GM10266 (cell line): ENCODE data around the gene SLC7A8.

Experiments used
- DNase-seq: peaks from one replicate; pipeline ENCODE4 v3.0.0; 2012; ENCODE audit errors: extremely low spot score
- CTCF ChIP-seq: IDR thresholded peaks from 2 replicates; pipeline ENCODE4 v1.5.1; 2012; ENCODE audit warnings: mild to moderate bottlenecking, low read depth; ENCODE audit not compliant: control insufficient read depth, insufficient read depth; ENCODE audit errors: missing control alignments

The SLC7A8 gene

GRCh38 chr14:23093104-23093503, 90.4 kb downstream of the SLC7A8 start:
- no peak for DNase-seq
- no peak for TF ChIP-seq CTCF

DNA sequence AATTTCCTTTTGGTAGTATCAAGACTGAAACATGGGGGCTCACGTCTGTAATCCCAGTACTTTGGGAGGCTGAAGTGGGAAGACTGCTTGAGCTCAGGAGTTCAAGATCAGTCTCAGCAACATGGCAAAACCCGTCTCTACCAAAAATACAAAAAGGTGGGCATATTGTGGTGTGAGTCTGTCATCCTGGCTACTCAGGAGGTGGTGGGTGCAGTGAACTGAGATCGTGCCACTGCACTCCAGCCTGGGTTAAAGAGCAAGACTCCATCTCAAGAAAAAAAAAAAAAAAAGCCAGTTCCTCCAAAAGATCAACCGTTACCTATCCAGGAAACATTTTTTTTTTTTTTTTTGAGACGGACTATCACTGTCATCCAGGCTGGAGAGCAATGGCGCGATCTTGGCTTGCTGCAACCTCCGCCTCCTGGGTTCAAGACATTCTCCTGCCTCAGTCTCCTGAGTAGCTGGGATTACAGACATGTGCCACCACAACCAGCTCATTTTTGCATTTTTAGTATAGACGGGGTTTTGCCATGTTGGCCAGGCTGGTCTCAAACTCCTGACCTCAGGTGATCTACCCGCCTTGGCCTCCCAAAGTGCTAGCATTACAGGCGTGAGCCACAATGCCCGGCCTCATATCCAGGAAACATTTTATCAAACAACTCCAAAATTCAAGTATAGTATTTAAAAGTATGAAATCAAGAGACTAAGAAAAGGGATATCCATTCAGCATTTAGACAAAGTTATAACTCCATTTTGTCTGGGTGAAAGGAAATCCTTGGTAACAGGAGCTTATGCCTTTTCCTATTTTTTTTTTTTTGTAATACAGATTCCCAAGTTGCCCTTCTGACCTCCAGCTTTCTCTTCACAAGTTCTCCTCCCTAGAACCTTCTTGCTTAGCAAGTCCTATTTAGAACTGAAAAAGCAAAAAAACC, 91.9 kb downstream of the SLC7A8 start:
- DNase-seq = no peak
- TF ChIP-seq CTCF = no peak

DNA sequence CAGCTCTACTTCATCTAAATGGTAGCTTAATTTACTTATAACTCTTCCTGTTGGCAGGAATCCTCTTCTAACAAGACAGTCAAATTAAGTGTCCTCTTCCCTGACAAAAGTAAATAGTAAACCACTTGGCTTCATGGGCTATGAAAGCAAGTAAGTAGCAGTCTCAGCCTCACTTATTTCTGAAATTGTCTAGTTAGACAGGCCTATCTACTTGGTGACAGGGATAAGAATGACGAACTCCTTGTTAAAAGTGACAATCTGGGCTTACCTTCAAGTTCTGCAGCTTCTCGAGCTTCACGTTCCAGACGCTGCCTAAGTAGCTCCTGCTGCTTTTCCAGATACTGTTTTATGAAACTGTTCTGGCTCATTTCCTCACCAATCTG, 93.2 kb downstream of the SLC7A8 start:
- no peak for DNase-seq
- no peak for TF ChIP-seq CTCF

GRCh38 chr14:23089498-23090253, 93.8 kb downstream of the SLC7A8 start:
- DNase-seq = no peak
- TF ChIP-seq CTCF = no peak

GRCh38 chr14:23086565-23086964, 96.9 kb downstream of the SLC7A8 start:
- TF ChIP-seq CTCF = no peak
- DNase-seq = no peak

- TF ChIP-seq CTCF = no peak
- DNase-seq = no peak
Measured at GRCh38 chr14:23085458-23085857, 98.0 kb downstream of the SLC7A8 start.

DNA sequence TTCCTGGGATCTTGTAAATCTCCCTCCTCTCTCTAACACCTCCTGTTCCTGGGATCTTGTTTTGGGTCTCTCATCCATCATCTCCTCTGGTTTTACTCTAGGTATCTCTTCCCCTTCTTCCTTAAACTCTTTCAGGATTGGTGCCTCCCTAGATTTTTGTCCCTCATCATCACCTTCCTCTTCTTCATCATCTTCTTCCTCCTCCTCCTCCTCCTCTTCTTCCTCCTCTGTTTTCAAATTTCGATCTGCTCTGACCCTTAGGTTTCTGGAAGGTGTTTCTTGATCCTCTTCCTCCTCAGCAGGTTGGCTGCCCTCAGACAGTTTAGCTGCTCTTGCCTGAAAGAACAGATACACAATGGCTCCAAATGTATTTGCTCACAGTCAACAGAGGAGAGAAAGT, 103.0 kb downstream of the SLC7A8 start:
- DNase-seq = no peak
- no peak for TF ChIP-seq CTCF
